OCI-LY3 (cell line): ENCODE data around the gene RIBC2.
"Not testable (repeated sequence)": the region's sequence is repeated elsewhere in the genome, so short reads cannot be mapped to it uniquely, and the experiment has no call there.

ENCODE experiments used
- H2AFZ ChIP-seq: fragments of 200-600, 300-600 bp; shearing (Covaris generic); 2 replicates; pipeline ENCODE4 v1.6.0; 2014; ENCODE audit warnings: antibody characterized with exemption, low read depth, low read length
- H3K27ac ChIP-seq: fragments of 200-600, 300-600 bp; sonication (generic); 2 replicates; pipeline ENCODE4 v1.5.1; 2014; ENCODE audit warnings: mild to moderate bottlenecking, low read length, moderate library complexity, mixed read lengths
- H3K27me3 ChIP-seq: fragments of 200-600, 300-600 bp; sonication (generic); 2 replicates; pipeline ENCODE4 v1.6.1; 2014; ENCODE audit warnings: low read depth, low read length, mixed read lengths
- H3K36me3 ChIP-seq: fragments of 200-600, 300-600 bp; sonication (generic); replicated peaks from 2 replicates; pipeline ENCODE3; 2014; ENCODE audit warnings: low read depth, low read length, mixed read lengths
- H3K4me1 ChIP-seq: fragments of 300-600, 200-600 bp; sonication (generic); 2 replicates; pipeline ENCODE4 v1.6.1; 2014; ENCODE audit warnings: low read length, mixed read lengths
- H3K4me2 ChIP-seq: fragments of 200-600, 300-600 bp; sonication (generic); 2 replicates; pipeline ENCODE4 v1.6.1; 2014; ENCODE audit warnings: low read length, mixed read lengths
- H3K4me3 ChIP-seq: fragments of 300-600, 200-600 bp; sonication (generic); 2 replicates; pipeline ENCODE4 v1.5.1; 2014; ENCODE audit warnings: antibody characterized with exemption, mild to moderate bottlenecking, low read length, moderate library complexity
- H3K79me2 ChIP-seq: fragments of 300-600, 200-600 bp; shearing (Covaris generic); 2 replicates; pipeline ENCODE4 v1.6.1; 2014; ENCODE audit warnings: mild to moderate bottlenecking, low read length, mixed read lengths
- H3K9ac ChIP-seq: fragments of 300-600, 200-600 bp; shearing (Covaris generic); 2 replicates; pipeline ENCODE4 v1.6.0; 2014; ENCODE audit warnings: mild to moderate bottlenecking, low read length, moderate library complexity
- H3K9me3 ChIP-seq: fragments of 200-600, 300-600 bp; shearing (Covaris generic); 2 replicates; pipeline ENCODE4 v1.6.1; 2014; ENCODE audit warnings: low read length, mixed read lengths; ENCODE audit not compliant: insufficient read depth
- H4K20me1 ChIP-seq: fragments of 200-600, 300-600 bp; sonication (generic); 2 replicates; pipeline ENCODE4 v1.6.1; 2016; ENCODE audit warnings: low read length, mixed read lengths; ENCODE audit not compliant: insufficient read depth
- EZH2phosphoT487 ChIP-seq: fragments of 200-600 bp; shearing (Covaris generic); IDR thresholded peaks from 2 replicates; pipeline ENCODE4 v1.6.1; 2018; ENCODE audit warnings: antibody characterized with exemption, mixed run types, low read depth
- TF ChIP-seq, protein P1 (sequence below): fragments of 200-600, 300-600 bp; sonication (generic); IDR thresholded peaks from 2 replicates; pipeline ENCODE4 v1.5.1; 2014; ENCODE audit warnings: antibody characterized with exemption, low read length, low read depth

RIBC2 gene

DNA sequence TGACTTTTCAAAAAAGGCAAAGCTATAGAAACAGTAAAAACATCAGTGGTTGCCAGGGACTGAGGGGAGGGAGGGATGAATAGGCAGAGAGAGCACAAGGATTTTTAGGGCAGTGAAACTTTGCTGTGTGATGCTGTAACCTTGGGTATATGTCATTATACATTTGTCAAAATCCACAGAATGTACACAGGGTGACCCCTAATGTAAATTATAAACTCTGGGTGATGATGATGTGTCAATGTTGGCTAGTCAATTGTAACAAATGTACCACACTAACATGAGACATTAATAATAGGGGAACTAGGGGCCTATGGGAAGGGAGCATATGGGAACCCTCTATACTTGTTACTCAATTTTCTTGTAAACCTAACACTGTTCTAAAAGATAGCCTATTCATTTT, 24.8 kb downstream of the RIBC2 start:
- H3K79me2 ChIP-seq = no peaks in the 10 kb centered on the region
- no peaks in the 10 kb centered on the region for H4K20me1 ChIP-seq
- H3K4me1 ChIP-seq = 0 out of 2 replicates have a peak, but pooled peaks cover 8% of the 10 kb centered on the region
- no peak overlapping the region for H3K4me2 ChIP-seq
- peaks cover 37% of the 10 kb centered on the region for H3K27me3 ChIP-seq
- no peak overlapping the region for H2AFZ ChIP-seq
- TF ChIP-seq EZH2phosphoT487 = no peak
- TF ChIP-seq, protein P1, sequence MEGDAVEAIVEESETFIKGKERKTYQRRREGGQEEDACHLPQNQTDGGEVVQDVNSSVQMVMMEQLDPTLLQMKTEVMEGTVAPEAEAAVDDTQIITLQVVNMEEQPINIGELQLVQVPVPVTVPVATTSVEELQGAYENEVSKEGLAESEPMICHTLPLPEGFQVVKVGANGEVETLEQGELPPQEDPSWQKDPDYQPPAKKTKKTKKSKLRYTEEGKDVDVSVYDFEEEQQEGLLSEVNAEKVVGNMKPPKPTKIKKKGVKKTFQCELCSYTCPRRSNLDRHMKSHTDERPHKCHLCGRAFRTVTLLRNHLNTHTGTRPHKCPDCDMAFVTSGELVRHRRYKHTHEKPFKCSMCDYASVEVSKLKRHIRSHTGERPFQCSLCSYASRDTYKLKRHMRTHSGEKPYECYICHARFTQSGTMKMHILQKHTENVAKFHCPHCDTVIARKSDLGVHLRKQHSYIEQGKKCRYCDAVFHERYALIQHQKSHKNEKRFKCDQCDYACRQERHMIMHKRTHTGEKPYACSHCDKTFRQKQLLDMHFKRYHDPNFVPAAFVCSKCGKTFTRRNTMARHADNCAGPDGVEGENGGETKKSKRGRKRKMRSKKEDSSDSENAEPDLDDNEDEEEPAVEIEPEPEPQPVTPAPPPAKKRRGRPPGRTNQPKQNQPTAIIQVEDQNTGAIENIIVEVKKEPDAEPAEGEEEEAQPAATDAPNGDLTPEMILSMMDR = no peak
- no peak overlapping the region for H3K4me3 ChIP-seq
- H3K27ac ChIP-seq = no peak overlapping the region
- H3K9me3 ChIP-seq = no peaks in the 10 kb centered on the region
- H3K36me3 ChIP-seq = no peaks in the 10 kb centered on the region
- H3K9ac ChIP-seq = no peak overlapping the region

DNA sequence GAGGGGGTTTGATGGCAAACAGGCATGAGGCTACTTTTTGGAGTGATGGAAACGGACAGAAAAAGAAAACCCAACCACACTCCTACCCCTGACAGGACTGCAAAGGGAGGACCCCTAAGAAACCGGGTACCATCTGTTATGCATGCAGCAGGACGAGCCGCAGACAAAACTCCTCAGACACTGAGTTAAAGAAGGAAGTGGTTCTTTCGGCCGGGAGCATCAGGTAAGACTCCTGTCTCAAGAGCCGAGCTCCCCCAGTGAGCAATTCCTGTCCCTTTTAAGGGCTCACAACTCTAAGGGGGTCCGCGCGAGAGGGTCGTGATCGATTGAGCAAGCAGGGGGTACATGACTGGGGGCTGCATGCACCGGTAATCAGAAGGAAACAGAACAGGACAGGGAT, 27.2 kb downstream of the RIBC2 start:
- H3K9me3 ChIP-seq, H3K4me3 ChIP-seq, H3K9ac ChIP-seq, H3K79me2 ChIP-seq, H3K27ac ChIP-seq, H2AFZ ChIP-seq, H3K36me3 ChIP-seq, H4K20me1 ChIP-seq, H3K4me1 ChIP-seq: not testable (repeated sequence)
- Histone ChIP-seq H3K4me2 (peak overlapping the region; percentile 11), H3K27me3 (peaks cover 22% of the 10 kb centered on the region; the same call in 1 of the 2 replicates)

DNA sequence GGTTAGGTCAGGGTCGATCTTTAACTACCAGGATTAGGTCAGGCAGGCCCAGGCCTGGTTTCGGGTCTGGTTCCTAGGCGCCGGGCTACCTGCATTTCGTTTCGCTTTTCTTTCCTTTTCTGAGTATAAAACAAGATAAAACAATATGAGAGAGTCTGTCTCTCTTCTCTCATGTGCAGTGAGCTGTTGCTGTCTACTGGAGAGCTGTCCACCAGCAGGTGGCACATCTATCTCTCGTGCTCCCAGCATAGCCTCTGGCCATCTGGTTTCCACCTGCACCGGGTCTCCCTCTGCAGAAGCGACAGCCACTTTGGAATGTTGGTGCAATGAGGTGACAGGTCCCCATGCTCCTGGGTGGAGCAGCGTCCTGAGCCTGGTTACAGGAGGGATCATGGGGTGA, 27.6 kb downstream of the RIBC2 start:
- H2AFZ ChIP-seq = no peak overlapping the region
- no peaks in the 10 kb centered on the region for H3K36me3 ChIP-seq

DNA sequence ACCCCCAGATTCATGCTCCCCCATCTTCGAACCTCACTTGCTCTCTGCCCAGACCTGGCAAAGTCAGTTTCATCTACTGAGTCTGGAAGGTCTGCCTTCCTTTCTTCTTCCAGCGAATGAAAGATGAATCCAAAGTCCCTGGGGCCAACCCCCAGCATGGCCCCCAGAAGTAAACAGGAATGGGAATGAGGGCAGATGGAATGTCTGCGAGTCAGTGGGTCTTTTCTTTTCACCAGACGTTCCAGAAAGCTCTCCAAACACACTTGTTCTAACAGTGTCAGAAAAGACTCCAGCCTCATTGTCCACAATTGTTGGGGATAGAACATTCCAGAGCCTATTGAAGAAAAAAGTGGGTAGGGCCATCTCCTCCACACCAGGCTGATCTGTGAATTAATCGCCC, 28.6 kb downstream of the RIBC2 start:
- Histone ChIP-seq H3K79me2 (no peaks in the 10 kb centered on the region), H3K9ac (no peak overlapping the region), H2AFZ (no peak overlapping the region), H4K20me1 (no peaks in the 10 kb centered on the region), H3K4me2 (no peak overlapping the region), H3K36me3 (no peaks in the 10 kb centered on the region), H3K27me3 (peaks cover 22% of the 10 kb centered on the region; the same call in 1 of the 2 replicates), H3K4me3 (no peak overlapping the region), H3K9me3 (no peaks in the 10 kb centered on the region), H3K4me1 (0 out of 2 replicates have a peak, but pooled peaks cover 6% of the 10 kb centered on the region), H3K27ac (no peak overlapping the region)
- TF ChIP-seq, protein P1 = no peak
- TF ChIP-seq EZH2phosphoT487 = no peak

More for the DNA sequence above, 27.6 kb downstream of the RIBC2 start:
- H3K4me1 ChIP-seq = 0 out of 2 replicates have a peak, but pooled peaks cover 6% of the 10 kb centered on the region
- H3K27ac ChIP-seq = no peak overlapping the region
- H3K4me3 ChIP-seq = no peak overlapping the region
- H4K20me1 ChIP-seq = no peaks in the 10 kb centered on the region
- TF ChIP-seq EZH2phosphoT487 = no peak
- TF ChIP-seq, protein P1 = peak; percentile 54
- H3K9me3 ChIP-seq = no peaks in the 10 kb centered on the region
- H3K9ac ChIP-seq = no peak overlapping the region
- peaks cover 22% of the 10 kb centered on the region; the same call in 1 of the 2 replicates for H3K27me3 ChIP-seq
- H3K79me2 ChIP-seq = no peaks in the 10 kb centered on the region
- peak overlapping the region; percentile 11 for H3K4me2 ChIP-seq
